Activated T-cell treated with anti-CD3 and anti-CD28 coated beads, Interleukin-2, amount 50 U/mL, for 4 hours (primary cell): ENCODE measurements around the gene NKG7. TPM values are rescaled to one million over a fixed set of nuclear protein-coding genes. Genes with fewer than 3 reads are reported as not detected.
"Not testable (repeated sequence)": the region's sequence is repeated elsewhere in the genome, so short reads cannot be mapped to it uniquely, and the experiment has no call there.

Experiments
- ATAC-seq, 2 donors: fragments of 200-7000 bp; cut with Tn5 transposase; one replicate each; pipeline ENCODE4 v1.10.0; 2021
- DNase-seq: peaks from one replicate; pipeline ENCODE4 v3.0.0-alpha.2; 2020
- H3K27me3 Mint-ChIP-seq: one replicate; pipeline ENCODE4 v1.8.0; 2021; ENCODE audit warnings: low read depth, mixed read lengths
- H3K36me3 Mint-ChIP-seq: one replicate; pipeline ENCODE4 v1.8.0; 2022; ENCODE audit warnings: mixed read lengths; ENCODE audit not compliant: insufficient read depth
- H3K4me1 Mint-ChIP-seq: one replicate; pipeline ENCODE4 v1.8.0; 2021; ENCODE audit warnings: low read depth, mixed read lengths
- H3K4me3 Mint-ChIP-seq: one replicate; pipeline ENCODE4 v1.8.0; 2021; ENCODE audit warnings: mild to moderate bottlenecking, moderate library complexity, mixed read lengths
- H3K9me3 Mint-ChIP-seq: one replicate; pipeline ENCODE4 v1.8.0; 2021; ENCODE audit warnings: mixed read lengths
- total RNA-seq, 3 donors: library from RNA; stranded (reverse); gene quantifications; one replicate each; pipeline ENCODE4 v1.2.1, GENCODE V29; 2021

Gene NKG7
- total RNA-seq, 3 donors from 2014 or later, result 146 to 232 (median 153) TPM

GRCh38 chr19:51399231-51399630 is 26.8 kb upstream of the NKG7 start:
- peaks cover 2% of the 10 kb centered on the region for H3K27me3 Mint-ChIP-seq
- peaks cover 15% of the 10 kb centered on the region for H3K9me3 Mint-ChIP-seq
- DNase-seq (no peak), ATAC-seq (no peak)
- peaks cover 20% of the 10 kb centered on the region for H3K4me1 Mint-ChIP-seq
- peaks cover 2% of the 10 kb centered on the region for H3K36me3 Mint-ChIP-seq
- no peak overlapping the region for H3K4me3 Mint-ChIP-seq

- ATAC-seq, result no peak
- Mint-ChIP-seq H3K36me3 (no peaks in the 10 kb centered on the region), H3K27me3 (peaks cover under 1% of the 10 kb centered on the region), H3K4me3 (no peak overlapping the region), H3K9me3 (peaks cover 12% of the 10 kb centered on the region), H3K4me1 (peaks cover 25% of the 10 kb centered on the region)
- DNase-seq, result no peak
Measured at GRCh38 chr19:51398096-51398704, 25.7 kb upstream of the NKG7 start.

GRCh38 chr19:51397453-51397852 is 25.0 kb upstream of the NKG7 start:
- ATAC-seq, H3K27me3 Mint-ChIP-seq, H3K4me3 Mint-ChIP-seq, DNase-seq, H3K9me3 Mint-ChIP-seq, H3K36me3 Mint-ChIP-seq: not testable (repeated sequence)
- peaks cover 30% of the 10 kb centered on the region for H3K4me1 Mint-ChIP-seq

- H3K27me3 Mint-ChIP-seq, result no peaks in the 10 kb centered on the region
- ATAC-seq, result no peak
- H3K9me3 Mint-ChIP-seq, result no peaks in the 10 kb centered on the region
- H3K36me3 Mint-ChIP-seq, result no peaks in the 10 kb centered on the region
- no peak for DNase-seq
- H3K4me3 Mint-ChIP-seq, result no peak overlapping the region
- H3K4me1 Mint-ChIP-seq, result peaks cover 35% of the 10 kb centered on the region
Measured at GRCh38 chr19:51396175-51396574, 23.7 kb upstream of the NKG7 start.

GRCh38 chr19:51394050-51394836 is 21.8 kb upstream of the NKG7 start:
- peak; percentile 78 for DNase-seq
- Mint-ChIP-seq H3K4me3 (peak overlapping the region; percentile 73), H3K4me1 (peaks cover 38% of the 10 kb centered on the region), H3K36me3 (no peaks in the 10 kb centered on the region), H3K9me3 (no peaks in the 10 kb centered on the region), H3K27me3 (no peaks in the 10 kb centered on the region)
- ATAC-seq, result peak; percentile 92 to 94

- no peaks in the 10 kb centered on the region for H3K36me3 Mint-ChIP-seq
- DNase-seq (no peak), ATAC-seq (no peak)
- H3K27me3 Mint-ChIP-seq, result no peaks in the 10 kb centered on the region
- no peaks in the 10 kb centered on the region for H3K9me3 Mint-ChIP-seq
- H3K4me1 Mint-ChIP-seq, result peaks cover 34% of the 10 kb centered on the region
- H3K4me3 Mint-ChIP-seq, result peak overlapping the region; percentile 21
Measured at GRCh38 chr19:51392701-51393100, 20.2 kb upstream of the NKG7 start.

GRCh38 chr19:51391073-51391611 is 18.7 kb upstream of the NKG7 start:
- Mint-ChIP-seq H3K4me1 (peaks cover 36% of the 10 kb centered on the region), H3K36me3 (no peaks in the 10 kb centered on the region)
- DNase-seq, result no peak

GRCh38 chr19:51389143-51389542 is 16.7 kb upstream of the NKG7 start:
- ATAC-seq (no peak), DNase-seq (no peak)
- no peak overlapping the region for H3K4me3 Mint-ChIP-seq
- peaks cover 22% of the 10 kb centered on the region for H3K4me1 Mint-ChIP-seq
- H3K9me3 Mint-ChIP-seq, result no peaks in the 10 kb centered on the region
- no peaks in the 10 kb centered on the region for H3K27me3 Mint-ChIP-seq
- H3K36me3 Mint-ChIP-seq, result no peaks in the 10 kb centered on the region

More at GRCh38 chr19:51391073-51391611, 18.7 kb upstream of the NKG7 start:
- Mint-ChIP-seq H3K4me3 (no peak overlapping the region), H3K27me3 (no peaks in the 10 kb centered on the region), H3K9me3 (no peaks in the 10 kb centered on the region)
- no peak for ATAC-seq

- DNase-seq (no peak), ATAC-seq (no peak)
- Mint-ChIP-seq H3K27me3 (no peaks in the 10 kb centered on the region), H3K4me3 (peak within 1 kb of the TSS; percentile 62), H3K36me3 (no peaks in the 10 kb centered on the region), H3K9me3 (no peaks in the 10 kb centered on the region), H3K4me1 (peaks cover 16% of the 10 kb centered on the region)
Measured at GRCh38 chr19:51387924-51388389, 15.5 kb upstream of the NKG7 start, which contains the start of gene LIM2. LIM2 (minus strand) TSS chr19:51387974; CDS start chr19:51387443, 531 bp downstream.

- Mint-ChIP-seq H3K4me1 (peaks cover 12% of the 10 kb centered on the region), H3K4me3 (peak overlapping the region; percentile 59), H3K9me3 (no peaks in the 10 kb centered on the region), H3K27me3 (no peaks in the 10 kb centered on the region), H3K36me3 (no peaks in the 10 kb centered on the region)
- ATAC-seq (no peak), DNase-seq (no peak)
Measured at GRCh38 chr19:51386882-51387520, 14.5 kb upstream of the NKG7 start.

GRCh38 chr19:51382004-51382403 is 9.6 kb upstream of the NKG7 start:
- ATAC-seq, result no peak
- no peak for DNase-seq
- Mint-ChIP-seq H3K4me1 (peaks cover 4% of the 10 kb centered on the region), H3K27me3 (no peaks in the 10 kb centered on the region), H3K36me3 (no peaks in the 10 kb centered on the region), H3K4me3 (no peak overlapping the region), H3K9me3 (no peaks in the 10 kb centered on the region)

- Mint-ChIP-seq H3K27me3 (no peaks in the 10 kb centered on the region), H3K36me3 (no peaks in the 10 kb centered on the region), H3K4me1 (peaks cover 18% of the 10 kb centered on the region), H3K4me3 (no peak overlapping the region), H3K9me3 (no peaks in the 10 kb centered on the region)
- ATAC-seq (no peak), DNase-seq (no peak)
Measured at GRCh38 chr19:51380379-51380778, 7.9 kb upstream of the NKG7 start.

GRCh38 chr19:51377422-51377821 is 5.0 kb upstream of the NKG7 start:
- Mint-ChIP-seq H3K36me3 (no peaks in the 10 kb centered on the region), H3K9me3 (no peaks in the 10 kb centered on the region), H3K4me1 (peaks cover 48% of the 10 kb centered on the region), H3K4me3 (no peak overlapping the region), H3K27me3 (no peaks in the 10 kb centered on the region)
- DNase-seq (no peak), ATAC-seq (no peak)

GRCh38 chr19:51375504-51376221 is 3.2 kb upstream of the NKG7 start:
- no peak for ATAC-seq
- no peaks in the 10 kb centered on the region for H3K9me3 Mint-ChIP-seq
- H3K4me1 Mint-ChIP-seq, result peaks cover 65% of the 10 kb centered on the region
- H3K36me3 Mint-ChIP-seq, result no peaks in the 10 kb centered on the region
- no peak for DNase-seq
- H3K4me3 Mint-ChIP-seq, result peak overlapping the region; percentile 48
- H3K27me3 Mint-ChIP-seq, result no peaks in the 10 kb centered on the region
